Measurements from ENCODE around the gene UNC45B. TPM values are rescaled to one million over a fixed set of nuclear protein-coding genes. Genes with fewer than 3 reads are reported as not detected.
"Not testable (repeated sequence)": the region's sequence is repeated elsewhere in the genome, so short reads cannot be mapped to it uniquely, and the experiment has no call there.

UNC45B gene
- total and polyA plus RNA-seq, 2 of the 4 experiments (the other 2 are of a cell fraction): not detected

DNA sequence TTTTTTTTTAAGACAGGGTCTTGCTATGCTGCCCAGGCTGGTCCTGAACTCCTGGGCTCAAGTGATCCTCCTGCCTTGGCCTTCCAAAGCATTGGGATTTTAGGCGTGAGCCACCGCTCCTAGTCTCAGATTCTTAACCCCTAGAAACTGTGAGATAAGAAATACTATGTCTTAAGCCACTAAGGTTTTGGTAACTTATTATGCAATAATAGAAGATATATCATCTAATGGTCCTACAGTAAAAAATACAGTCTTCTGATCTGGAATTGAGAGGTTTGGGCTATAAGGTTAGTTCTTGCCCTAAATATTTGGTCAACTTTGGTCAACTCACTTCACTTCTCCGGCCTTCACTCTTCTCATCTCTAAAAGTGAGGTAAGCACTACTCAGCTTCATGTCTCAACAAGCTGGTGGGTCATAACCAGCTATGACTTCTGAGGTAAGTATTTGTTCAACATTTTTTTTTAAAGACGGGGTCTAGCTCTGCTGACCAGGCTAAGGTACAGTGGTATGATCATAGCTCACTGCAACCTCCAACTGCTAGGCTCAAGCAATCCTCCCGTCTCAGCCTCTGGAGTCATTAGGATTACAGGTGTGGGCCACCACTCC, 42.7 kb upstream of the UNC45B start:
- Histone ChIP-seq H2BK20ac (ENCODE audit: low read depth, low read length) (no peak overlapping the region), H2AFZ (replicated peaks; ENCODE audit: low read length, poor library complexity) (no peak overlapping the region), H3K9me3 (ENCODE audit: control insufficient read depth, insufficient read depth, low read length) (no peaks in the 10 kb centered on the region), H2BK5ac (ENCODE audit: low read depth, low read length, poor library complexity, severe bottlenecking) (no peak overlapping the region), H3K27me3 (ENCODE audit: control insufficient read depth, insufficient read depth, low read length) (no peaks in the 10 kb centered on the region), H3K4ac (ENCODE audit: low read depth, low read length) (no peak overlapping the region), H4K20me1 (ENCODE audit: insufficient read depth, low read length) (no peaks in the 10 kb centered on the region), H4K91ac (ENCODE audit: insufficient read depth, low read depth, low read length) (no peak overlapping the region), H3K27ac (ENCODE audit: insufficient read depth, low read length) (no peak overlapping the region), H3K36me3 (ENCODE audit: control insufficient read depth, insufficient read depth, low read length) (peaks cover 41% of the 10 kb centered on the region), H2BK15ac (ENCODE audit: low read depth, low read length) (no peak overlapping the region), H2AK9ac (replicated peaks; ENCODE audit: low read depth, low read length, poor library complexity) (no peak overlapping the region), H3K9me1 (ENCODE audit: insufficient read depth, low read length) (no peaks in the 10 kb centered on the region), H3K18ac (ENCODE audit: low read depth, low read length) (no peak overlapping the region), H3K4me2 (ENCODE audit: low read depth, low read length) (no peak overlapping the region), H3K4me1 (ENCODE audit: control insufficient read depth, insufficient read depth, low read length) (no peaks in the 10 kb centered on the region), H2BK120ac (ENCODE audit: low read depth, low read length) (no peak overlapping the region), H3K4me3 (ENCODE audit: insufficient read depth, low read depth, low read length) (no peak overlapping the region), H4K8ac (ENCODE audit: low read depth in 2 of 2, low read length in 2 of 2) (no peak overlapping the region), H3K14ac (replicated peaks; ENCODE audit: low read depth, low read length) (no peak overlapping the region), H3K79me1 (ENCODE audit: low read depth in 1 of 2, low read length in 2 of 2) (peaks cover 3 to 11% of the 10 kb centered on the region in 2 experiments; a peak in 3 of 4 replicates), H2AK5ac (ENCODE audit: low read depth, low read length) (no peak overlapping the region), H4K5ac (ENCODE audit: low read depth, low read length) (no peak overlapping the region), H3K9ac (ENCODE audit: low read depth, low read length) (no peak overlapping the region), H3K23ac (ENCODE audit: low read depth, low read length) (no peak overlapping the region), H3K56ac (ENCODE audit: extremely low read depth, insufficient read depth, low read length) (no peak overlapping the region)
- POLR2A ChIA-PET (ENCODE audit: unreplicated experiment): no interaction called here
- WGBS, 2 experiments (ENCODE audit: extremely low coverage in 2 of 2, insufficient read length in 1 of 2): no CpG with 5 or more reads among the region's 5 CpGs
- BruUV-seq (replicated peaks): no TSS peak
- DNase-seq (no peak), ATAC-seq (ENCODE audit: low read depth) (no peak)
- in situ Hi-C loops (cut with MboI; ENCODE audit: low sequenced_read_pairs) (loop anchor here (25.0 kb wide), 2 partner anchors 468 to 843 kb away; partner anchors contain the start of genes CCL2 and CCL7), dilution Hi-C loops (cut with HindIII; ENCODE audit: low sequenced_read_pairs, unreplicated experiment) (no loop called here), intact Hi-C loops (cut with micrococcal nuclease) (no loop called here)
- CTCF ChIA-PET: no interaction called here
- TF ChIP-seq, protein P1, sequence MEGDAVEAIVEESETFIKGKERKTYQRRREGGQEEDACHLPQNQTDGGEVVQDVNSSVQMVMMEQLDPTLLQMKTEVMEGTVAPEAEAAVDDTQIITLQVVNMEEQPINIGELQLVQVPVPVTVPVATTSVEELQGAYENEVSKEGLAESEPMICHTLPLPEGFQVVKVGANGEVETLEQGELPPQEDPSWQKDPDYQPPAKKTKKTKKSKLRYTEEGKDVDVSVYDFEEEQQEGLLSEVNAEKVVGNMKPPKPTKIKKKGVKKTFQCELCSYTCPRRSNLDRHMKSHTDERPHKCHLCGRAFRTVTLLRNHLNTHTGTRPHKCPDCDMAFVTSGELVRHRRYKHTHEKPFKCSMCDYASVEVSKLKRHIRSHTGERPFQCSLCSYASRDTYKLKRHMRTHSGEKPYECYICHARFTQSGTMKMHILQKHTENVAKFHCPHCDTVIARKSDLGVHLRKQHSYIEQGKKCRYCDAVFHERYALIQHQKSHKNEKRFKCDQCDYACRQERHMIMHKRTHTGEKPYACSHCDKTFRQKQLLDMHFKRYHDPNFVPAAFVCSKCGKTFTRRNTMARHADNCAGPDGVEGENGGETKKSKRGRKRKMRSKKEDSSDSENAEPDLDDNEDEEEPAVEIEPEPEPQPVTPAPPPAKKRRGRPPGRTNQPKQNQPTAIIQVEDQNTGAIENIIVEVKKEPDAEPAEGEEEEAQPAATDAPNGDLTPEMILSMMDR (conservative IDR thresholded peaks at IDR 0.05; ENCODE audit: low read depth, low read length): no peak
- peak; percentile 17; the same call in 1 of the 2 replicates for TF ChIP-seq CEBPB (IDR thresholded peaks at IDR 0.05; ENCODE audit: low read depth, low read length)

DNA sequence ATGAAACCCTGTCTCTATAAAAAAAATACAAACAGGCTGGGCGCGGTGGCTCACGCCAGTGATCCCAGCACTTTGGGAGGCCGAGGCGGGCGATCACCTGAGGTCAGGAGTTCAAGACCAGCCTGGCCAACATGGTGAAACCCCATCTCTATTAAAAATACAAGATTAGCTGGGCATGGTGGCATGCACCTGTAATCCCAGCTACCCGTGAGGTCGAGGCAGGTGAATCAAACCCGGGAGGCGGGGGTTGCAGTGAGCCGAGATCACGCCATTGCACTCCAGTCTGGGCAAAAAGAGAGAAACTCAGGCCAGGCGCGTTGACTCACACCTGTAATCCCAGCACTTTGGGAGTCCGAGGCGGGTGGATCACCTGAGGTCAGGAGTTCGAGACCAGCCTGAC, 36.8 kb upstream of the UNC45B start:
- H3K23ac ChIP-seq (ENCODE audit: low read depth, low read length): not testable (repeated sequence)

More for the DNA sequence above, 36.8 kb upstream of the UNC45B start:
- DNase-seq; H4K5ac ChIP-seq (ENCODE audit: low read depth, low read length); H3K27ac ChIP-seq (ENCODE audit: insufficient read depth, low read length); POLR2A ChIA-PET (ENCODE audit: unreplicated experiment); H2AFZ ChIP-seq (replicated peaks; ENCODE audit: low read length, poor library complexity); H4K91ac ChIP-seq (ENCODE audit: insufficient read depth, low read depth, low read length); H3K9ac ChIP-seq (ENCODE audit: low read depth, low read length); H3K9me1 ChIP-seq (ENCODE audit: insufficient read depth, low read length); dilution Hi-C loops (cut with HindIII; ENCODE audit: low sequenced_read_pairs, unreplicated experiment); H2BK120ac ChIP-seq (ENCODE audit: low read depth, low read length); H2BK20ac ChIP-seq (ENCODE audit: low read depth, low read length); ATAC-seq (ENCODE audit: low read depth); intact Hi-C loops (cut with micrococcal nuclease); H3K4me1 ChIP-seq (ENCODE audit: control insufficient read depth, insufficient read depth, low read length); H3K9me3 ChIP-seq (ENCODE audit: control insufficient read depth, insufficient read depth, low read length); H3K56ac ChIP-seq (ENCODE audit: extremely low read depth, insufficient read depth, low read length); H2BK15ac ChIP-seq (ENCODE audit: low read depth, low read length); H4K8ac ChIP-seq (ENCODE audit: low read depth in 2 of 2, low read length in 2 of 2); BruUV-seq (replicated peaks); H2AK5ac ChIP-seq (ENCODE audit: low read depth, low read length); H3K4me3 ChIP-seq (ENCODE audit: insufficient read depth, low read depth, low read length); CTCF ChIA-PET; H3K4ac ChIP-seq (ENCODE audit: low read depth, low read length); H2AK9ac ChIP-seq (replicated peaks; ENCODE audit: low read depth, low read length, poor library complexity); H3K27me3 ChIP-seq (ENCODE audit: control insufficient read depth, insufficient read depth, low read length); H4K20me1 ChIP-seq (ENCODE audit: insufficient read depth, low read length); H3K14ac ChIP-seq (replicated peaks; ENCODE audit: low read depth, low read length); H2BK5ac ChIP-seq (ENCODE audit: low read depth, low read length, poor library complexity, severe bottlenecking); H3K4me2 ChIP-seq (ENCODE audit: low read depth, low read length); H3K18ac ChIP-seq (ENCODE audit: low read depth, low read length): not testable (repeated sequence)
- in situ Hi-C loops (cut with MboI; ENCODE audit: low sequenced_read_pairs): loop anchor here (25.0 kb wide), 2 partner anchors 473 to 848 kb away; partner anchors contain the start of genes CCL2 and CCL7
- Histone ChIP-seq H3K79me1 (ENCODE audit: low read depth in 1 of 2, low read length in 2 of 2) (peaks cover 29 to 30% of the 10 kb centered on the region in 2 experiments), H3K36me3 (ENCODE audit: control insufficient read depth, insufficient read depth, low read length) (peaks cover 15% of the 10 kb centered on the region)
- WGBS, 2 experiments (ENCODE audit: extremely low coverage in 2 of 2, insufficient read length in 1 of 2): 87% methylated on average over 3 of the region's 17 CpGs; no CpG with 5 or more reads in 1 of the 2 experiments

Data from IMR-90 (cell line).